A549 treated with AZD9567 at 1 μM for 4 hours (cell line): ENCODE measurements around the gene ISM2. TPM values are rescaled to one million over a fixed set of nuclear protein-coding genes. Genes with fewer than 3 reads are reported as not detected.

Experiments used
- total RNA-seq: library from RNA; stranded (reverse); fragments of 200-300 nt; extraction: Qiagen RNA extraction; gene quantifications from 5 replicates; pipeline ENCODE4 v1.2.3, GENCODE V29; 2022; ENCODE audit not compliant: insufficient read depth

Gene ISM2
- total RNA-seq: 0.26 to 0.52 TPM (median 0.34 TPM) in 4 of 5 replicates, not detected in the other

GRCh38 chr14:77498120-77498979 lies at the start of gene ISM2:
TSS of gene ISM2 (minus strand) at chr14:77498816. CDS start at chr14:77498793, 23 bp downstream.

GRCh38 chr14:77457522-77458248 lies 40.9 kb downstream of the ISM2 start, which contains the start of the genes AHSA1 and VIPAS39:
TSS of gene AHSA1 (plus strand) at chr14:77458093. CDS start at chr14:77458190, 97 bp downstream.
TSS of gene VIPAS39 (minus strand) at chr14:77457601. CDS start at chr14:77454102, 3,499 bp downstream.

Other genes starting within 250 kb of the ISM2 start
- gene NGB, start 227.6 kb downstream of the ISM2 start, total RNA-seq: not detected in 5 replicates
- 27.6 to 49.6 TPM (median 32.2 TPM) in 5 replicates for gene POMT2, start 177.9 kb downstream of the ISM2 start, total RNA-seq
- 18.8 to 36.0 TPM (median 34.0 TPM) in 5 replicates for gene GSTZ1, start 177.8 kb downstream of the ISM2 start, total RNA-seq
- gene TMED8, start 121.7 kb downstream of the ISM2 start, total RNA-seq: 5.6 to 10.3 TPM (median 7.2 TPM) in 5 replicates
- 1.4 to 5.9 TPM (median 1.5 TPM) in 5 replicates for gene SAMD15, start 121.4 kb downstream of the ISM2 start, total RNA-seq
- gene NOXRED1, start 75.3 kb downstream of the ISM2 start, total RNA-seq: 0.08 to 0.12 TPM in 2 of 5 replicates, not detected in the others
- 13.0 to 31.4 TPM (median 14.8 TPM) in 5 replicates for gene VIPAS39, start 41.2 kb downstream of the ISM2 start, total RNA-seq
- gene AHSA1, start 40.7 kb downstream of the ISM2 start, total RNA-seq: 228 to 434 TPM (median 236 TPM) in 5 replicates
- 28.0 to 38.2 TPM (median 33.9 TPM) in 5 replicates for gene SPTLC2, start 117.8 kb upstream of the ISM2 start, total RNA-seq
- gene ALKBH1, start 209.2 kb upstream of the ISM2 start, total RNA-seq: 15.3 to 17.0 TPM (median 16.3 TPM) in 5 replicates
- 359 to 451 TPM (median 419 TPM) in 5 replicates for gene SLIRP, start 209.3 kb upstream of the ISM2 start, total RNA-seq